ENCODE results near the gene PSMB3. TPM values are rescaled to one million over a fixed set of nuclear protein-coding genes. Genes with fewer than 3 reads are reported as not detected.

The PSMB3 gene
- total RNA-seq, 2 experiments from 2014 or later = 231 to 348 TPM

DNA sequence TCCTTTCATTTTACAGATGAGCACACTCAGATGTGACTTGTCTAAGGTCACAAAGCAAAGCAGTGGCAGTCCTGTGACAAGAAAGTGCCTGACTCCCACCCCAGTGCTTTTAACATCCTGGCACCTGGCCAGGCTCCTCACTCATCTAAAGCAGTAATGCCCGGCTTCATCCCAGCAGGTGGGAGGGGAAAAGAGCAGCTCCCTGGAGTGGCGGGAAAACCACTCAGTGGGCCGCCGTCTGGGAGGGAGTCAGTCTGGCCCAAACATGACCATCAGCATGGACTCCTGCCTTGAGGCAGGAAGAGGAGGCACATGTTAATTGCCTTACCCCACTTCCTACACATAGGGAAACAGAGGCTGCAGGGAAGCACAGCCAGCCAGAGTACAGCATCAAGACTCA is 7.0 kb upstream of the PSMB3 start:
- peak; percentile 77 for DNase-seq (ENCODE audit: low spot score)
- Histone ChIP-seq H3K79me2 (ENCODE audit: insufficient read depth, low read depth, low read length) (peaks cover 67% of the 10 kb centered on the region), H3K9me2 (ENCODE audit: insufficient read depth, low read length) (no peaks in the 10 kb centered on the region), H3K4me2 (ENCODE audit: low read length) (peak overlapping the region; percentile 80), H2AFZ (ENCODE audit: low read length) (no peak overlapping the region), H4K20me1 (ENCODE audit: insufficient read depth, low read length) (no peaks in the 10 kb centered on the region), H3K4me3 (ENCODE audit: low read depth, low read length, poor library complexity, severe bottlenecking) (peak overlapping the region; percentile 79), H3K9me3 (ENCODE audit: low read length) (no peaks in the 10 kb centered on the region), H3K36me3 (ENCODE audit: insufficient read depth, low read length) (peaks cover 19% of the 10 kb centered on the region), H3K27ac (ENCODE audit: low read depth, low read length, poor library complexity, severe bottlenecking) (peak overlapping the region; percentile 84), H3K4me1 (ENCODE audit: insufficient read depth, low read length, poor library complexity, severe bottlenecking) (peaks cover 77% of the 10 kb centered on the region)
- intact Hi-C loops (cut with micrococcal nuclease; ENCODE audit: unreplicated experiment) = no loop called here
- ChIA-PET CTCF (ENCODE audit: unreplicated experiment) (no interaction called here), POLR2A (interaction anchor here (0.6 to 1.2 kb wide), 4 partner anchors 11 to 121 kb away, joined by 3 to 4 read pairs (median 4); no protein-coding TSS in a partner anchor)
- TF ChIP-seq EZH2phosphoT487 (IDR thresholded peaks at IDR 0.05; ENCODE audit: borderline replicate concordance, low read depth, low read length) = no peak
- TF ChIP-seq, protein P1, sequence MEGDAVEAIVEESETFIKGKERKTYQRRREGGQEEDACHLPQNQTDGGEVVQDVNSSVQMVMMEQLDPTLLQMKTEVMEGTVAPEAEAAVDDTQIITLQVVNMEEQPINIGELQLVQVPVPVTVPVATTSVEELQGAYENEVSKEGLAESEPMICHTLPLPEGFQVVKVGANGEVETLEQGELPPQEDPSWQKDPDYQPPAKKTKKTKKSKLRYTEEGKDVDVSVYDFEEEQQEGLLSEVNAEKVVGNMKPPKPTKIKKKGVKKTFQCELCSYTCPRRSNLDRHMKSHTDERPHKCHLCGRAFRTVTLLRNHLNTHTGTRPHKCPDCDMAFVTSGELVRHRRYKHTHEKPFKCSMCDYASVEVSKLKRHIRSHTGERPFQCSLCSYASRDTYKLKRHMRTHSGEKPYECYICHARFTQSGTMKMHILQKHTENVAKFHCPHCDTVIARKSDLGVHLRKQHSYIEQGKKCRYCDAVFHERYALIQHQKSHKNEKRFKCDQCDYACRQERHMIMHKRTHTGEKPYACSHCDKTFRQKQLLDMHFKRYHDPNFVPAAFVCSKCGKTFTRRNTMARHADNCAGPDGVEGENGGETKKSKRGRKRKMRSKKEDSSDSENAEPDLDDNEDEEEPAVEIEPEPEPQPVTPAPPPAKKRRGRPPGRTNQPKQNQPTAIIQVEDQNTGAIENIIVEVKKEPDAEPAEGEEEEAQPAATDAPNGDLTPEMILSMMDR (conservative IDR thresholded peaks at IDR 0.05; ENCODE audit: low read length) = no peak
- no TSS peak for BruUV-seq (replicated peaks)

- peak; percentile 58 for DNase-seq (ENCODE audit: low spot score)
- CTCF ChIA-PET (ENCODE audit: unreplicated experiment) = no interaction called here
- Histone ChIP-seq H3K36me3 (ENCODE audit: insufficient read depth, low read length) (peaks cover 13% of the 10 kb centered on the region; the same call in 1 of the 2 replicates), H3K4me1 (ENCODE audit: insufficient read depth, low read length, poor library complexity, severe bottlenecking) (peaks cover 77% of the 10 kb centered on the region), H2AFZ (ENCODE audit: low read length) (no peak overlapping the region; the same call in 1 of the 2 replicates), H3K4me3 (ENCODE audit: low read depth, low read length, poor library complexity, severe bottlenecking) (peak overlapping the region; percentile 79), H3K27ac (ENCODE audit: low read depth, low read length, poor library complexity, severe bottlenecking) (peak overlapping the region; percentile 84), H3K79me2 (ENCODE audit: insufficient read depth, low read depth, low read length) (peaks cover 61% of the 10 kb centered on the region), H3K9me2 (ENCODE audit: insufficient read depth, low read length) (no peaks in the 10 kb centered on the region), H4K20me1 (ENCODE audit: insufficient read depth, low read length) (no peaks in the 10 kb centered on the region), H3K9me3 (ENCODE audit: low read length) (no peaks in the 10 kb centered on the region), H3K4me2 (ENCODE audit: low read length) (peak overlapping the region; percentile 80)
- BruUV-seq (replicated peaks) = TSS peak; percentile 61
- POLR2A ChIA-PET = interaction anchor here (0.7 to 1.2 kb wide), 3 partner anchors 15 to 165 kb away, joined by 3 to 4 read pairs (median 3); no protein-coding TSS in a partner anchor
- TF ChIP-seq EZH2phosphoT487 (IDR thresholded peaks at IDR 0.05; ENCODE audit: borderline replicate concordance, low read depth, low read length) = no peak
- TF ChIP-seq, protein P1 (conservative IDR thresholded peaks at IDR 0.05; ENCODE audit: low read length) = no peak
- intact Hi-C loops (cut with micrococcal nuclease; ENCODE audit: unreplicated experiment) = loop anchor here (2.0 kb wide), 1 partner anchor 43 kb away; no protein-coding TSS in a partner anchor
Observed at GRCh38 chr17:38746004-38746848, 6.3 kb upstream of the PSMB3 start.
